Measurements from ENCODE around the gene NR3C1.

NR3C1 gene

DNA sequence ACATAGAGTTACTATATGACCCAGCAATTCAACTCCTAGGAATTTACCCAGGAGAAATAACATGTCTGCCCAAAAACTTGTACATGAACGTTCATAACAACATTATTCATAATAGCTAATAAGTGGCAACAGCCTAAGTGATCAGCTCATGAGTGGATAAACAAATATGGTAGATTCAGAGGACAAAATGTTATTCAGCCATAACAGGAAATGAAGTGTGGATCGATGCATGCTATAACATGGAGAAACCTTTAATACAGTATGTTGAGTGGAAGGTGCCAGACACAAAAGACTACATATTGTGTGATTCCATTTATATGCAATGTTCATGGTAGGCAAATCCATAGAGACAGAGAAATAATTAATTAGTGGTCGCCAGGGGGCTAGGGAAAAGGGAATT lies 22.3 kb upstream of the NR3C1 start:
- DNase-seq: no peak

DNA sequence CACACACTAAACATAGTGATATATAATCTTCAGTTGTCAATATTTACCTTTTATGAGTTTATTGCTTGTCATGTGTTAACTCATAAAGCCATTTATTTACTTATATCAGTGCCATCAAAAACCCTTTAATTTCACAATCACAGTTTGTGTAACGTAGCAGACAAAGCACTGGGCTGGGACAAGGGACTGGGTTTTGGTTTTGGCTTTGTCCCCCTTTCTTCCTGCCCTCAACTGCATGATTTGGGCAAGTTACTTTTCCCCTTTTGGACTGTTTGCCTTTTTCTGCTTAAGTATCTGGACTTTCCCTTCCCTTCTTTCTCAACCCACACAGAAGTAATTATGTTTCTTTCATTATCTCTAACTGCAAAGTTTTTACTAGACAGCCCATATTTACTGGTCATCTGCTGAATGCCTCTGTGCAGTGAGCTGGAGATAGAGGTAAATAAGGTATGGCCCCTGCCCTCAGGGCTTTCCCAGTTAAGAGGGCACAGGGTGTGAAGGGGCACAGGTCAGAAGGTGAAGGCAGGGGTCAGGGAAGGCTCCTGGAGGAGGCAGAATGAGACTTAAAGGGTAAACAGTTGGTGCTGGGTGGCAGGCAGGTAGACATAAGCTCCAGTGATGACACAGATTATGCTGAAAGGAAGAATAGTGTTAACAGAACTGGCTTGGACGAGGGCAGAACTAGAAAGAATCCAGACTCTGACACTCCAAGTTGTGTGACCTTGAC lies 14.8 kb upstream of the NR3C1 start:
- DNase-seq: no peak

DNA sequence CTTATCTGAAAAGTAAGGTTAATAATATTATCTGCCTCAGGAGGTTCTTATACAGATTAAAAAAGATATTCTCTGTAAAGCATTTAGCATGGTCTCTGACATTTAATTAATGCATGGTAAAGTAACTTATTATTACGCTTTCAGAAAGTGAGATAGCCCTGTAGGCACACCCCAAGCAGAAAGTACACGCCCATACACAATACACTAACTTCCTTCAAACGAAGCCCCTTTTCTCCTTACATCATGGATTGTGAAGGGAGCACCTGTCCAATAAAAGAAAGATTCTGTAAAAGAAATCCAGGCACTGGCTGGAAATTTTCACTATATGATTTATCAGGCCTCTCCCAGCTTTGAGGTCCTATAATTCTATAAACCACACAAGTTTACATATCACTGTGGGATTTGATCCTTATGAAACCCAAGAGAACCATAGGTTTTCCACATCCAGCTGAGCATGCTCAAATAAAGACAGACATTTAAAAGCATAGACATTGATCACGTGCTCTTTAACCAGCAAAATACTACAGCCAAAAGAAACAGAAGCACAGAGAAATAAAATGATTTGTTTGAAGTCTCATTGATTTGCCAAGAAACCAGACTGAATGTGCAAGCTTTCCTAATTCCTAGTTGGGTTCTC lies 14.1 kb upstream of the NR3C1 start:
- DNase-seq: no peak

DNA sequence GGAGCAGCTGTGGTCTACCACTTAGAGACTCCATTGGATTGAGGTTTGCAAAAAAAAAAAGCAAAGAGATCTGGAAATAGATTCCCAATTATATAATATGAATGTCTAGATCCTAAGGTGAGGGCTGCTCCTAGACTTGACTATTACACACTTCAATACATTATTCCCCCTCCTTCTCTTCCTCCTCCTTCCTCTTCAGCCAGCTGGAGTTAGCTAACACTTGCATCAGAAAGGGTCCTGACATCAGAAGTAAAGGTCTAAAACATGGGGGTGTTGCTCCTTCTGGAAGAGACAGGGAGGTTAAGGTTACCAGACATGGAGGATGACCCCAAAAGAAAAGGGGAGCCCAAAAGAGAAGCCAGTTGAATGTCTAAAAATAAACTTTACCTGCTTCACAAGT lies 12.9 kb upstream of the NR3C1 start:
- no peak for DNase-seq

DNA sequence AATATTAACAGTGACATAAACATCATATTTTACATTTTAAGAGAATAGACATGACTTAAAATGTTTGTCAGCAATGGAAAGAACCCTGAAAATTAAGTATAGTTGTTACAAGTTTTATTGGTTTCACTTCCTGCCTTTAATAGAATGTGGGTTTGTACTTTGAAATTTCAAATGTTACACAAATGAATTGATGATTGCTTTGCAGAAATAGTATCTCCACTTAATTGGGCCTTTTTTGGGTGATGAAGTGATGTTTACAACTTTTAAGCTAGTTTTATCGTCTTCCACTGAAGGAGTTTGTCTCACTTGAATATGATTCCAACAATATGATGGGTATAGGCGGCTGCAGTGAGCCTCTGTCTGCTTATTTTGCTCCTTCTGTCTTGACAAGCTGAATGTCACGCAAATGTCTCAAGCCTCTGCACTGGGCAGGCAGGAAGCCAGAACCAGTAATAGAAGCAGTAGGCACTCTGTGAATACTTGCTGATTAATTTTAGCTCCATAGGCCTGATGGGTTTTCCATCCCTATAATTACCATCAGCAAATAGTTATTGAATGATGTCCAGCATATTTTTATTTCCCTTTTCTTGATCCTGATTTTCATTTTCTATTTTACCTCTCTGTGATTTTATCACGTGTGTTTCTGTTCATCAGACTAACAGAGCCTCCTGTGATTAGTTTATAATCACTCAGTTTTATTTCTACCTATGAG lies 10.6 kb upstream of the NR3C1 start:
- no peak for DNase-seq

DNA sequence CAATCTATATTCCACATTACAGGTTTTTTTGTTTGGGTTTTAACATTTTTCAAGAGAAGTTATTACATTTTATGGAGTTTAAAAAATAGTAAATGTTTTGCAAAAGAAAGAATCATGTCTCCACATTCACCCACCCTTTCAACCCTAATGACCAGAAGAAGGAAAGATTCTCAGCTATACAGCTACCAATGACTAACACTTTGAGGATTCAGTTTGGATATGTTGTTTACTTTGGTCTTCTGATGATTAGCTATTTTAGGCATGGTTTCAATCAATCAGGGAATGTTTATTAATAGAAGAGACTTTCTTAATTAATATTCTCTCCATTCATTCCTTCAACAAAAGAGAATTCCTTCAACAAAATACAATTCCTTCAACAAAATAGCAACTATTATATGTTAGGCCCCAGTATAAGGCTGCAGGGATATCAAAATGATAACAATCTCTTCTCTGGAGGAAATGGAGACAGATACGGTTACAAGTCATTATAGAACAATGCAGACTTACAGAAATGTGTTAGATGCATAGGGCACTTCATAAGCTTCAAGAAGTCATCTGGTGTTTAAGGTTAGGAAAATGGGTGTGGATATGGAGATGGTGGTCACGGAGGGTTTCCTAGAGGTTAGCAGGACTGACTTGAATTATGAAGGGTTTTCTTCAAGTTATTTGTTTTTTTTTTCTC lies 9.3 kb upstream of the NR3C1 start:
- DNase-seq: no peak

DNA sequence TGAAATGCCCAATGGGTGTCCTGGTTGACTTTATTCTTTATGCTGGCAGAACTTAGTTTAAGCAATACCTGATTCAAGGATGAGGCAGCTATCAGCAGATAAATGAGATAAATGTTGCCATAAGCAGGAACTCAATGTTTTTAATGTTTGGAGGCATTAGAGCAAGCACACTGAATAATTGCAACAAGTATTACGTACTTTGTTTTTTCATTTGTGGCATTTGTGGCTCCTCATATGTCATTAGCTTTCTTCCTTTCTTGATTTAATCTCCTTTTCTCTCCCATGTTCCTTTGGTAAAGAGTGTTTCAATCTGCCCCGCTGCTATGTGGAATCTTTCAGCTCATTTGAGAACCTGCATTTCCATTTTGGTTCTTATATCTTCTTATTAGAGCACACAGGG lies 6.4 kb upstream of the NR3C1 start:
- DNase-seq: no peak

DNA sequence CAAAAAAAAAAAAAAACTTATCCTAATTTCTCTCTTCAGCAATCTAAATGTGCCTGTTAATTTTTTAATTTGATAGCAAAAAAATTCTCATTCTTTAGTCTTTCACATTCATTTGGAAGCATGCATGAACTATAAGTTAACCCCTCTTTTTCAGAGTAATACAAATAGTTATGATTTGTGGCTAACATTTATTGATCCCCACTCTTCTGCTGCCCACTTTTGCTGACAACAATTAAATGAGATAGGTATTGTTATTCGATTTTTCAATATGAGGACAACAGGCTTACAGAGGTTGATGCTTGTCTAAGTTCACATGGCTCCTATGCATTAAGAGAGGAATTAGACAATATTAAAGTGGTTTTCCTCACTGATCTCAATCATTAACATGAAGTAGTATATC lies 2.9 kb upstream of the NR3C1 start:
- no peak for DNase-seq

DNA sequence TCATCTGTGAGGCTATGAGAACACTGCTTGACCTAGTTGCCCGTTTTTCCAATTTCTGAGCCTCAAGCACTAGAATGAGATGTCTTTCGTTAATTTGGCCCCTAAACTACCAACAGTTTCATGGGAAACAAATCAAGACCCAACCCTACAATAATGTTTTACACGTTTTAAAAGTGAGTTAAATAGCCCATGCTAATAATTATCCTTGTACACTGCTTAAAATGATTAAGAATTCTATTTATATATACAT lies 2.3 kb upstream of the NR3C1 start:
- no peak for DNase-seq

DNA sequence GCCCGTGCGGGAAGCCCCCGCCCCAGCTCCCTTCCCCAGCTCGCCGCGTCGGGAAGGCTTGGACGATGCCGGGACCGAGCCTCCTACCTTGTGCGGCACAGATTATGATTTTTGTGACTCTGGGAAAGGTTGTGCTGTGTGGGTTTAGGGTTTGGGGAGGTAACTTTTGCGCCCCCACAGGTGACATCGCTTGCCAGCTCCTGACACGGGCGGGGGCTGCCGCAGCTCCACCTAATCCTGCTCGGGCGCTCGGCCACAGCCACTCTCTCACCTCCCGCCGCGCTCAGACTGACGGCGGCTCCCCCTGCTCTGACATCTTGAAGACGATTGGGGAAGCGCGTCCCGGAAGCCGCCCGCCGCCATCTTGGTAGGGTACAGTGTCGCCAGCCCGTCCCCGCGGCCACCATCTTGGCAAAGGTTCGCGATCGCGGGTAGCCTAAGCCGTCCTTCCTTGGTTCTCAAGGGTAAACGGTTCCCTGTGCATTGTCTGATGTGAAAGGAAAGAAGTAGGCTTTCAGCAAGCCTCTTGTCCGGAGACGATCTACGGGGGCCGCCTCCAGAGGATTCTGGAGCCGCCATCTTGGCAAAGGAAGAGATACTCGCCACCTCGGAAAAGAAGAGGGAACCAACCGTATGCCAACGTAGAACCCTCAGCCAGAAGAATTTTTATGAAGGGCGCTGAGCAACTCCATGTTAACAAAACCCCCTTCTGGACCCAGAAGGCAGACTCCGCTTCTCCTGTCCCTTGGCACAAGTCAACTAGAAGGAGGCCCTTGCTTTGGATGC lies 1.8 kb upstream of the NR3C1 start:
- peak; percentile 81 for DNase-seq

DNA sequence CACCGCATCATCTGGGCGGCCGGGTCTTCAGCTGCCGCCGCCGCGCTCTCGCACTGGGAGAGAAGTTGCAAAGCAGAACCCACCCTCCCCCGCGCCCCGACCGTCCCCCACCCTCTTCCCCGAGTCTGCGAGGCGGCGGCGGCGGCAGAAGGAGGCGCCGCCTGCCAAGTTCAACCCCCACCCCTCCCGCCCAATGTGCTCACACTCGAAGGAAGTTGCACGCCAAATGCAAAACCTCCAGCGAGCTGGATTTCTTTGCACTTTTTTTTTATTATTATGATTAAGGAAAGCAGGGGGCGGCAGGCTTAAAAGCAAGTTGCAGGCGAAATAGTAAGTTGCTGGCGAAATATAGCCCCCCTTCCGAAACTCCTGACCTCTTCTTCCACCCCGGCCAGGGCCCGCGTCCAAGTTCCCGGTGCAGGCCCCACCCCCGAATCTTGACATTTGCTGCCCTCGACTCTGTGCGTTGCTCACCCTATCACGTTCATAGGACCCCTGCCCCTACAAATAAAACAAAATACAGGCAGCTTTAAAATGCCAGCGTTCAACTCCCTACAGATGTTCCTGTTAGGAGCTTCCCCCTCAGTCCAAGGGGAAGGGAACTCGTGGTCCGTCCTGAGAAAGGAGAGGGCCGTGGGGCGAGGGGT lies 1.1 kb upstream of the NR3C1 start:
- DNase-seq: peak; percentile 57

DNA sequence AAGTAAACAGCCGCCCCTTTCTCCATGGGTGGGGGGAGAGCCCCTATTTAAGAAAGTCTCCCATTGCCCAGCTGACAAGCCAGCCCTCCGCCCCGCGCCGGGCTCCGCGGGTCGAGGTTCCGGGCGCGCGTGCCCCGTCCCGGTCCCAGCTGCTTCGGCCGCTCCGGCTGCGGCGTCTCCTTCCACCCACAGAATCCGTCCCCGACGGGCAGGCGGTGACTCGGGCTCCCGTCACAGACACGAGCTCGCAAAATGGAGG lies 223 bp downstream of the NR3C1 start:
- no peak for DNase-seq

DNA sequence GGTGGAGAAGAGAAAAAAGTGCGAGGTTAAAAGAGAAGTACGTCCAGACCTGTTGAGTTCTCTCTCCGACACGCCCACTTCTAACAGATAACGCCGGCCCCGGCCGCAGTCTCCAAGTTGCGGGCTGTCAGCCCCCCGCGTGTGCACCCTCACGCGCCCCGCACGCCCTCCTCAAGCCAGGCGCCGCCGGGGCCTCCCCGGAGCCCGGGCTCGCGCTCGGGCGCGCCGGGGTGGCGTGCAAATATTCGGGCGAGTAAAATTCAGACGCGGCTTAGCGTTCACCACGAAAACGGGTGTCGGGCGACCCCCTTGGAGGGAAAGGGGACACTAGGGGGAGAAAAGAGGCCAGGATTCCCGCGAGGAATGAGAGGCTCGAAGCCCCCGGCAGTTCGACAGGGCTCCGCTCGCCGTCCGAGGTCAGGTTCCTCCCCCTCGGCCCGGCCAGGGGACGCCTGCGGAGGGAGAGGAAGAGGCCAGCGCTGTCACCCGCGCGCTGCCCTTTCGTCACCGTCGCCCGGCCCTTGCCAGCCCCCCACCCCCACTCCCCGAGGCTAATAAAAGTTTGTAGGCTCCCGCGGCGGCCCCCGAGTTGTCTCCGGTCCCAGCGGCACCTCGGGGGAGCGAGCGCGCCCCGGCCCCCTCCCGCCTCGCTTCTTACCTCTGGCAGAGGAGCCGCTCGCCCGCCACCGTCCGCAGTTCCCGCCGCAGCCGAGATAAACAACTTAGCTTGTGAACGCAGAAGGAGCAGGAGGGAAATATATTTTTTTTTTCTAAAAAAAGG lies 743 bp downstream of the NR3C1 start:
- peak; percentile 57 for DNase-seq

DNA sequence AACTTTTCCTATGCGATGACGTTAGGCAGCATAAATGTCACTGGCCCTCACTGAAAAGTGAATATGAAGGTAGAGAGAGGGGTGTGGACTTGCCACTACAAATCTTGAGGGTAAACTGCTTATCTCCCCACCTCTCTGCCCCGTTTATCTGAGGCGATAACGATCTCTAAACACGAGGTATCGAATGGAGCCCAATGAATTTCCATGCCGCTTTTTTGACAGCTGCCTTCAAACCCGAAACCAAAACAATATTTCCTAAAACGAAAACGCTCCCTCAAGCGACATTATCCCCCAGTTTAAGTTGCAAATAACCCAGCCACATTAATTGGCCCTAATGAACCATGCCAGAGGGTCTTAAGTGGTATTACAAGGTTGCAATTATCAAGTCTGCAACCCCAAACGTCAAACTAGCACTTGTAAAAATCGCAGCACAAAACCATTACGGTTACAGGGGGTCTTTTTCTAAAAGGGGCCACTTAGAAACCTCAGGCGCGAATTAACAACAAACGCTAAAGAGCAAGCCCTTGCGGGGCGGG lies 1.4 kb downstream of the NR3C1 start:
- peak; percentile 44 for DNase-seq

DNA sequence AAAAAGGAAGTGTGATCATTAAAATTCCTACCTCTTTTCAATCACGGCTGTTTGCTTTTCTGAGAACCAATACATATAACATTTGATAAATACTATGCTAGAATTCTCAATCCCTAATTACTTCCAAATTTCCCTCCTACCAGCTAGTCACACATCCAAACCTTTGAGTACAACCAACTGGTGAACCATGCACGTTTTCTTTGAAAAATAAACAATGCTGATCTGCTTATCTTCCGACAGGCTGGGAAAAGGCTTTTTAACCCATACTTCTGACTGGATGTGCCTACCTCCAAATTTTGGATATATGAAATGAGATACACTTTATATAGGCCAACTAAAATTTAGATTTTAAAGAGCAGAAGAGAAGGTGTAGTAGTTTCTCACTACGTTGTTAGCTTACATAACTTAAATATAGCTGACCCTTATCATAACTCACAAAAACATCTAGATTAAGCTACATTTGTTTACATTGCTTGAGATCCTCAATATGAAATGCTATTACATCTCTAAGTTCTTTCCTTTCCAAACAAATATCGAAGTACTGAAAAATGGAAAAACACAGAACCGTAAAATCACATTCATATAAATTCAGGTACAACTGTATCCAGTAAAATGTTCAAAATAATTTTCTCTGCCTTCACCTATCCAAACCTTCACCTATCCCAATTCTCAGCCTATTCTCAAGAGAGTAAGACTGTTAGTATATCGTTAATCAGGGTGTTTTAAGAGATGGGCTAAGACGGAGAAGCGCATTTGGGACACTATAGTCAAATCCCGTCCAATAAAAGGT lies 2.1 kb downstream of the NR3C1 start:
- DNase-seq: peak; percentile 43

DNA sequence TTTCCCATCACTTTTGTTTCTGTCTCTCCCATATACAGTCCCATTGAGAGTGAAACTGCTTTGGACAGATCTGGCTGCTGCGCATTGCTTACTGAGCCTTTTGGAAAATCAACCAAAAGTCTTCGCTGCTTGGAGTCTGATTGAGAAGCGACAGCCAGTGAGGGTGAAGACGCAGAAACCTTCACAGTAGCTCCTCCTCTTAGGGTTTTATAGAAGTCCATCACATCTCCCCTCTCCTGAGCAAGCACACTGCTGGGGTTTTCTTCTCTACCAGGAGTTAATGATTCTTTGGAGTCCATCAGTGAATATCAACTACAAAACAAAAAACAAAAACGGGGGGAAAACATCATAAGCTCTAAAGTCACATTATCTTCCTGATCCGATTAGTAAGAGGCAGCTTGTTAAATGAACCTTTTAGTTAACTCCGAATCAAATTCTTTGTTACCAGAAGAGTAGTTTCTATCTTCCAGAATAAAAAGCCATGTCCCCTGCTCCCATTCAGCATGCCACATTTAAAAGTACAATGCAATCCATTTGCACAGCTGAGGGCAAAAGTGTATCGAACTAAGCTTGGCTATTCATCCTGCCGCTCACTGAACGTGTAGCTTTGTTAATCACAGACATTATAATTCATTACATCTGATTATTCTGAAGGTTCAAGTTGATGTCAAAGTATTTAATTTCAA lies 2.8 kb downstream of the NR3C1 start:
- peak; percentile 43 for DNase-seq

DNA sequence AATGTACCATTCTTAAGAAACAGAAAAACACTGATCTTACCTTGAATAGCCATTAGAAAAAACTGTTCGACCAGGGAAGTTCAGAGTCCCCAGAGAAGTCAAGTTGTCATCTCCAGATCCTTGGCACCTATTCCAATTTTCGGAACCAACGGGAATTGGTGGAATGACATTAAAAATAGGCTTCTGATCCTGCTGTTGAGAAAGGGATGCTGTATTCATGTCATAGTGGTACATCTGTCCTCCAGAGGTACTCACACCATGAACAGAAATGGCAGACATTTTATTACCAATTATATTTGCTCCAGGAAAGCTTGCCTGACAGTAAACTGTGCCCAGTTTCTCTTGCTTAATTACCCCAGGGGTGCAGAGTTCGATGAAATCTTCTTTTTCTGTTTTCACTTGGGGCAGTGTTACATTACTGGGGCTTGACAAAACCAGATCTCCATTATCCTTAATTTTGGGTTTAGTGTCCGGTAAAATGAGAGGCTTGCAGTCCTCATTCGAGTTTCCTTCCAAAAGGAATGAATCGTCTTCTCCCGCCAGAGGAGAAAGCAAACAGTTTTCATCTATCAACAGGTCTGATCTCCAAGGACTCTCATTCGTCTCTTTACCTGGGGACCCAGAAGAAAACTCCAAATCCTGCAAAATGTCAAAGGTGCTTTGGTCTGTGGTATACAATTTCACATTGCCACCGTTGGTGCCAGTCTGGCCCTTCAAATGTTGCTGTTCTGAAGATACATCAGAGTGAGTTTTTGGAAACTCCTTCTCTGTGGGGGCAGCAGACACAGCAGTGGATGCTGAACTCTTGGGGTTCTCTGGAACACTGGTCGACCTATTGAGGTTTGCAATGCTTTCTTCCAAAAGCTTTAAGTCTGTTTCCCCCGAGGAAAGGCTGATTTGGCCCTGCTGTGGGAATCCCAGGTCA lies 3.6 kb downstream of the NR3C1 start:
- no peak for DNase-seq

DNA sequence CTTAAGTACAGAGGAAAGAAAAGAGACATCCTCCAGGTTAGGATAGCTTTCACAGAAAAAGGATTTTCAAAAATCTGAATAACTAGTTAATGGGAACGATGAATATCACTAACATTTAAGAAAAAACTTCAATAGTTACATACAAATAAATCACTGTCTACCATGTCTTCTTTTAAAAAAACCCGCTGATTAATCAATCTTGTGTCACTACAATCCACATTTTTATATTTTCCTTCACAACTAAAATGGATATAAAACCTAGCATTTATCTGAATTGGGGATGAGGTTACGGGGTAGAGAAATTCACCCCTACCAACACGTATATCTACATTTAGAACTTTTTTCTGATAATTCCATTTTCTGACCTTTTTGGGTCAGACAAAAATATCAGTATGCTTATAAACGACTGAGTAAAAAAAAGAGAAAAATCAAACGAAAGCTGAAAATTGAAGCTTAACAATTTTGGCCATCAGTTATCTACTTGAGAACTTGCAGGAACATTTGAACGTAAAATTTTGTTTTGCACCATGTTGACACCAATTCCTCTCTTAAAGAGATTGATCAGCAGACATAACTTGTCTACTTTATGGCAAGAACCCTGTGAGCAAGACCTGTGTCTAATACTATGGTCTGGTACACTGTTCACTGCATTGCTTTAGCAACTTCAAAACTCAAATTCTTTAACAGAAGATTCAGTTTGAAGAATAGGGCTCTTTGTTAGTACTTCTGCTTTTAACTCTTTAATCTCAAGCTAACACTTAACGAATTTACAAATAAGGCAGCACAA lies 4.8 kb downstream of the NR3C1 start:
- no peak for DNase-seq

DNA sequence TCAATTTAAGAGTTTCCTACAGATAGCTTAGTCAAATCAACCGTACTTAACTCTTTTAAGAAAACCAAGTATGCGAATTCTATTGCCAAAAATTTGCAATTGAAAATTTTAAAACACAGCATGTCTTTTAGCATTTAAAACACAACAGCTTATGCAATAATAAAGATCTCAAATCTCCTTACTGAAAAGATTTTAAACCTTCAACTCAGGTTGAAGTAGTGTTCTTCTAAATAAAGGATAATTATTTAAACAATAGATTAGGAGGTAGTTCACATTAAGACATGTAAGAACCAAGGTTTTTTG lies 5.5 kb downstream of the NR3C1 start:
- no peak for DNase-seq
